GM18907 (cell line): ENCODE data around the gene SIGLEC10.

Experiments
- ATAC-seq: cut with Tn5 transposase; IDR thresholded peaks from one replicate; pipeline ENCODE4 v1.9.1; 2021; ENCODE audit warnings: mild to moderate bottlenecking, moderate library complexity; ENCODE audit not compliant: unreplicated experiment

The SIGLEC10 gene

DNA sequence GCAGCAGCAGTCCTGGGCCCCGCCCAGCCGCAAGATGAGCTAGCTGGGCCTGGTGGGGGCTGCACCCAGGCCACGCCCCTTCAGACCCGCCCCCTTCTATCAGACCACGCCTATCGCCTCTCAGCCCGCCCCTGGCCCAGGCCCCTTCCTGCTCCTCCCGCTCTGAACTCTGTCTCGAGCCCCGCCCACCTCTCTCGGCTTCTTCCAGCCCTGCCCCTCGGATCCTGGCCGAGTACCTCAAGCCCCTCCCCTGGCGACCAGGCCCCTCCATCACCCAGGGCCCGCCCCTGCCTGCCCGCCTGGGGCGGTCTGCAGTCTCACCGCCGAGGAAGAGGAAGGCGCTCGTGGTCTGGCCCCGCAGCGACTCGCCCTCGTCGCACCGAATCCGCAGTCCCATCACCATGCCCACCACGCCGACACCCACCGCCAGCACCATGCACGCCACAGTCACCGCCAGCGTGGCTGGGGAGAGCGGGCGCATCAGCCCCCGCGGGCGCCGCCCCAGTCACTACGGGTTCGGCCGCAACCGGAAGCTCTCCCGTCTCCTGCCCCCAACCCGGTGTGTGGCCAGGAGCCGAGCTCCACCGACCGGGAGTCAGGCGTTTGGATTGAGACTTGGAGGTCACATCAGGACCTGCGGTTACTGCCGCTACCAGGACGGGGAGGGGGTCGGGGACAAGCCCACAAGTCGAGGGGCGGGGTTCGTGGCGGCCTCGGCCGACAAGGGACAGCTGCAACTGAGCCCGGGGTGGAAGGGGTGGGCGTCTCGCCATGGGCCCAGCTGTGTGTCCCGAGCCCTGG, 49.7 kb downstream of the SIGLEC10 start:
- peak; percentile 71 for ATAC-seq

DNA sequence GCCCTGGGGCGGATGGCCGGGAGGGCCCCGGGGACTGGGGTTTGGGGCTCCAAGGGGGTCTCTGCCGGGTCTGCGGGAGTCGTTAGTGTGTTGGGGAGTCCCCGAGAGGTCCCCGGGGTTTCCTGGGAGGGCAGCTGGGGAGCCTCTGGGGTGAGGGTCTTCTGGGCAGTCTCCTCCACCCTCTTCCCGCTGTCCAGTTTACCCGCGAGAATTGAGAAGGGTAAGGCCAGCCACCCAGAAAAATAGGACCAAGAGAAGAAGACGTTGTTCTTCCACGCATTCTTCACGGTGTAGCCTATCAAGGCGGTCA, 50.2 kb downstream of the SIGLEC10 start:
- no peak for ATAC-seq

DNA sequence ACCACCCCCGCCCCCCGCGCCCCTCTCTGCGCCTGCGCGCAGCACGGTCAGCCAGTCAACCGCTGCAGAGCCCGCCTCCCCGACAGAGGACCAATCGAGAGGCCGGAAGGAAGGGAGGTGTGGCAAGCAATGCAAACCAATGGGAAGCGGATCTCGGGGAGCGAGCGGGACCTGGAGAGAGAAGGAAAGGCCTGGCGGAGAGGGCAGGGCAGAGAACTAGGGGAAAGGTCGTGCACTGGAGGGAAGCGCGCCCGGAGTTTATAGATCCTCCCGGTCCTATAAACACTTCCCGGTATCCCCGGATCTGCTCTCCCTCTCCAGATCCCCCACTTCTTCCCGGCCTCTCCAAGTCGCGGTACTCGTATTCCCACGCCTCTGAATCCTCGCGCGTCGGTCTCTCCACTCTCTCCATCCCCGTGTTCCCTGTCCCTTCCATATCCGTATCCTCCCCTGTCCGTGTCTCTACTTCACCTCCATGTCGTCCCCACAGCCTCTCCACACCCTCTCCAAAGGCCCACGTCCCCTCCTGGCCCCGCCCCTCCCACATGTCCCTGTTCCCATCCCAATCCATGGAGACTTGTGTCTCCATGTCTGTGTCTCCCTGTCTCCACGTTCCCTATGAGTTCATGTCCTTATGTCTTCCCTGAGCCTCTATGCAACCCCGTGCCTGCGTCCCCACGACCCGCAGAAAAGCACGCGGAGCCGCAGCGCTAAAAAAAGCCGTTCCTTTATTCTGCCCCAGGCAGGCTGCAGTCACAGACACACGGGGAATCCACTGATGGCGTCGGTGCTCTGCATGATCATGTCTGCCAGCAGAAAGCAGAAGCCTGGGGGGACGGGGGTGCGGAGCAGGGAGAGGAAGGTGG, 50.8 kb downstream of the SIGLEC10 start:
- peak; percentile 60 for ATAC-seq

DNA sequence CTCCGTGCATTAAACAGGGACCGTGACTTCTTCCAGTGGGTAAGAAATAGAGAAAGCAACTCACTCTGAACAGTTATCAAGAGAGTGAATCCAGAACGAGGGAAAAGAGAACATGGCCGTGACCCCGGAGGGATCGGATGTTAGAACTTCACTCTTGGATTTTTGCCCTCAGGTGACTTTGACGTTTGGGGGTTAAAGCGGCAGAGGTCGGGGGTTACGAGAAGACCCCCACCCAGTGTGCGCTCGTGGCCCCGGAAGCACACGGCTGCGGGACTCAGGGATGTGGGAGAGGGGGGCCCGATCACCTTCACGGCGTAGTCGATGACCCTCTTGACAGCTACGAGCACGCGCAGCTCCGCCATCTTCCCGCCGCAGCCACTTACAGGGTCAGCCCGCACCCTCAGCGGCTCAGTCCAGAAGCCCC, 51.5 kb downstream of the SIGLEC10 start, which contains the start of gene ETFB:
ETFB (minus strand) TSS at position 424 of the 424 bp plus-strand sequence; CDS start at position 362, 62 bp downstream.
- no peak for ATAC-seq

DNA sequence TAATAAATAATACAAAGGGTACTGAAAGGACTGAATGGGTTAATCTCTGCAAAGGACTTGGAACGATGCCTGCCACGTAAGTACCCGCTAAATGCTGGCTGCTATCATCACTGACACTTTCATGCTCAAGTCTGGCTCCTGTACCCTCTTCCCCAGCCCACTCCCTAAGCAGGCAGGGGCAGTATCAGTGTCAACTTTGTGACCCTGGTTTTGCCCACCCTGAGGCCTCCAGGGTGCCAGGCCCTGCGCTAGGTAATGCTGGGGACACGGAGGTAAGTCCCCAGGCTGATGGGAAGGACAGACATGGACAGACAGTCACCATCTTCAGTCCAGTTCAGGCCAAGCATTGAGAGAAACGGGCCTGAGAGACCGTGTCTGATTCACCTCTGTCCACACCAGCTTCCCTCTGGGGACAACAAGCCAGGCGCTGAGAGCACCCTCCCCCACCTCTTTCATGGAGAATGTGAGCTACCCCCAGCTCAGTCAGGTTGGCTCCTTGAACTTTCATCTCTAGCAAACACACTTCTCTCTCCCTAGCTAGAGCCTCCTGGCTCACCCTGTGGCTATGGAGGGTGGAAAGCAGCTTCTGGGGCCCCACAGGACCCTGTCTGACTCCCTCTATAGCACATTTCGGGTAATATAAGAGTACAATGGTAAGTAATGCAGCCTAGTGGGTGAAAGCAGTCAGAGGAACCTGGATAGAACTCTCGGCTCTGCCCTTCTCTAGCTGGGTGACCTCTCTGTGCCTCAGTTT, 52.1 kb downstream of the SIGLEC10 start:
- no peak for ATAC-seq

DNA sequence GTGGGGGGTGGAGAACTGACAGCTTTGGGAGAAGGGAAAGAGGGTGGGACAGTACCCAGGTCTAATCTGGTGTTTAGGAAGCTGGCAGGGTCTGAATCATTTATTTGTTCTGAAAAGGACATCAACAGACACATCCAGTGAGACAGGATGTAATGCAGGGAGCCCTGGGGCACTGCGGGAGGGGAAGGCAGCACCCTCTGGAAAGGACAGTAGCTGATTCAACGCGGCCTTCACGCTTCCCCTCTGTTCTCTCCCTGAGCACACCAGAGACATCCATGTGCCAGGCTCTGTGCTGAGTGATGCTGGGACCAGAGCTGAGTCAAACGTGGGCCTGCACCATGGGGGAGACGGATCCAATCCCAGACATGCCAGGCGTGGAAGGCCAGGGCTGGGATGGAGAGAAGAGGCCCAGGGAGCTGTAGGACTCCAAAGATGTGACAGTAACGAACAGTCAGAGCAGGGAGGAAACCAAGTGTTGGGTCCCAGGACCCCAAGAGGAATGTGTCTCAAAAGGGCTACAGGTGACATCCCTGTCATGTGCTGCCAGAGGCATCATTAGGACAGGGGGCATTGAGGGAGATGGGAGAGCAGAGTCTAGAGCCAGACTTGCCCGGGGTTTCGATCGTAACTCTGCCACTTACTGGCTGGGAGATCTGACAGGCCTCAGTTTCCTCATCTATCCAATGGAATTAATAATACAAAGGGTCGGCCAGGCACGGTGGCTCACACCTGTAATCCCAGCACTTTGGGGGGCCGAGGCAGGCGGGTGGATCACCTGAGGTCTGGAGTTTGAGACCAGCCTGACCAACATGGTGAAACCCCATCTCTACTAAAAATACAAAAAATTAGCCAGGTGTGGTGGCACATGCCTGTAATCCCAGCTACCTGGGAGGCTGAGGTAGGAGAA, 53.0 kb downstream of the SIGLEC10 start:
- ATAC-seq: no peak

DNA sequence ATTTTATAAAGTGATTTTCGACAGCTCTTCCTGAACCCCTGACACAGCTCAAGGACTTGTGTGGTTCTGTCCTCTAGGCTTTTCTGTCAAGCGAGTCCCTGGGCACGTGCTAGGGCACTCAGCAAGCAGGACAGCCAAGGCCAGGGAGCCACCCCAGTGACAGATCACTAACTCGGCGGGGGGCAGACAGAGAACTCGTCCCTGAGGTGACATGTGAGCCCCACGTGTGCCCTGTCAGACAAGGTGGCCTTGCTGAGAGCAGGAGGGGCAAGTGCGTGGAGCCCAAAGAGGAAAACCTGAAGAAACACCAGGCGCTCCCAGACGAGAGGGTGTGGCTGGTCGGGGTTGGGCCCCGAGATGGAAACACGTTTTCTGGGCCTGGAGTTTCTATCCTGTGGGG, 56.2 kb downstream of the SIGLEC10 start:
- ATAC-seq: no peak
